22Rv1 (cell line): Measurements from ENCODE around the gene EPC1.

Source experiments
- ZFX ChIP-seq: fragments of 450-650 bp; IDR thresholded peaks from 2 replicates; pipeline ENCODE4 v1.6.1; 2017; ENCODE audit warnings: antibody characterized with exemption, borderline replicate concordance
- TF ChIP-seq, protein P1 (sequence below): fragments of 450-650 bp; IDR thresholded peaks from 2 replicates; pipeline ENCODE4 v1.5.1; 2017; ENCODE audit warnings: mild to moderate bottlenecking

DNA sequence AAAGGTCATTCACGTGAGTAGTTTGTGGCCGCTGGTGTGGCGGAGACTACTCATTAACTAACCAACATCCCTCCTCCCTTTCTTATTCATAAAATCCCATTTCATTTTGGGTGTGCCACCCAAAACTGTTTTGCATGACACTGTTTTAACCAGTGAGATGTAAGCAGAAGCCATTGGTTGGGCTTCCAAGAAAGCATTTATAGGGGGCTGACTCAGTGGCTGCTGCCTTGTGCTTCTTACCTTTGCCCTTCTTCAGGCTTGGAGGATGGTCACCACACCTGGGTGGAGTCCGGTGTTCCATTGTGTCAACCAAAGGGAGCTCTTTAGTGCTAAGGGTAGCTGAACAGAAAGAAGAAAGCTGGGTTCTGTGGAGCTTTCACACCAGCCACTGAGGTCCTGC, 37.2 kb upstream of the EPC1 start:
- TF ChIP-seq, protein P1, sequence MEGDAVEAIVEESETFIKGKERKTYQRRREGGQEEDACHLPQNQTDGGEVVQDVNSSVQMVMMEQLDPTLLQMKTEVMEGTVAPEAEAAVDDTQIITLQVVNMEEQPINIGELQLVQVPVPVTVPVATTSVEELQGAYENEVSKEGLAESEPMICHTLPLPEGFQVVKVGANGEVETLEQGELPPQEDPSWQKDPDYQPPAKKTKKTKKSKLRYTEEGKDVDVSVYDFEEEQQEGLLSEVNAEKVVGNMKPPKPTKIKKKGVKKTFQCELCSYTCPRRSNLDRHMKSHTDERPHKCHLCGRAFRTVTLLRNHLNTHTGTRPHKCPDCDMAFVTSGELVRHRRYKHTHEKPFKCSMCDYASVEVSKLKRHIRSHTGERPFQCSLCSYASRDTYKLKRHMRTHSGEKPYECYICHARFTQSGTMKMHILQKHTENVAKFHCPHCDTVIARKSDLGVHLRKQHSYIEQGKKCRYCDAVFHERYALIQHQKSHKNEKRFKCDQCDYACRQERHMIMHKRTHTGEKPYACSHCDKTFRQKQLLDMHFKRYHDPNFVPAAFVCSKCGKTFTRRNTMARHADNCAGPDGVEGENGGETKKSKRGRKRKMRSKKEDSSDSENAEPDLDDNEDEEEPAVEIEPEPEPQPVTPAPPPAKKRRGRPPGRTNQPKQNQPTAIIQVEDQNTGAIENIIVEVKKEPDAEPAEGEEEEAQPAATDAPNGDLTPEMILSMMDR: no peak
- no peak for TF ChIP-seq ZFX
